CD4-positive, alpha-beta T cell treated with Interleukin-4 for 1 hour (primary cell): ENCODE data around the gene BEGAIN.

ENCODE experiments used
- DNase-seq, 2 donors: peaks; one replicate each; pipeline ENCODE4 v3.0.0-alpha.2; 2020 to 2022

The BEGAIN gene

GRCh38 chr14:100548295-100548655 is 38.9 kb downstream of the BEGAIN start:
- no peak for DNase-seq

GRCh38 chr14:100547633-100548294 is 39.5 kb downstream of the BEGAIN start:
- DNase-seq, result peak; percentile 45 to 81

DNA sequence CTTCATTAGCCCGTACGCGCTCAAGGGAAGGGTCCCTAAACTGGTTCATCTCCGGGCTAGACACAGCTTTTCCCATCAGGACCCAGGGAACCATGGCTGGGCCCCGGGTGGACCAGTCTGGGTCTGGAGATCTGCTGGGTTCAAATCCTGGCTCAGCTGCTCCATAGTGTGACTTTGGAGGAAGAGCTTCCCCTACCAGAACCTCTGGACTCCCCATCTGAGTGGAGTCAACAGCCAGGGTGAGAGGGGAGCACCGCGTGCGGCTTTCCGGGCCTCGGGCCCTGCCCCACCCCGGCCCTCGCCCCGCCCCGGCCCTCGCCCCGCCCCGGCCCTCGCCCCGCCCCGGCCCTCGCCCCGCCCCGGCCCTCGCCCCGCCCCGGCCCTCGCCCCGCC is 41.2 kb downstream of the BEGAIN start:
- peak in 1 of 2 donors; percentile 35 for DNase-seq

DNA sequence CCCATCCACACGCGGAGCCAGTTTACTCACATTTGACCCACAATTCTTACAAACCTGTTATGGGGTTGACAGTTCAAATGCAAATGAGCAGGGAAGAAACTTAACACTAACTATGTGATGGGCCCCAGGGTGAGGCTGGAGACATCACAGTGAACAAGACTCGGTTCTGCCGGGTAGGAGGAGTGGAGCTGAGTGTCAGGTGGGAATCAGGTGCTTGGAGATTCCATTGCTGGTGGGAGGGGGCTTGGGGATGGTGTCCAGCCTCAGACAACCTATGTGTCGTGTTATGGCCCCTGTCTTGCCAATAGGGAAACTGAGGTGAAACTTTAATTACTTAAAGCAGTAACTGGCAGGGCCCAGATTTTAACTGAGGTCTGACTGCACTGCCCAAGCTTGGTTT is 41.9 kb downstream of the BEGAIN start:
- DNase-seq, result no peak

- DNase-seq, result no peak
Observed at GRCh38 chr14:100544506-100545141, 42.6 kb downstream of the BEGAIN start.

- no peak for DNase-seq
Observed at GRCh38 chr14:100543471-100544455, 43.5 kb downstream of the BEGAIN start.

DNA sequence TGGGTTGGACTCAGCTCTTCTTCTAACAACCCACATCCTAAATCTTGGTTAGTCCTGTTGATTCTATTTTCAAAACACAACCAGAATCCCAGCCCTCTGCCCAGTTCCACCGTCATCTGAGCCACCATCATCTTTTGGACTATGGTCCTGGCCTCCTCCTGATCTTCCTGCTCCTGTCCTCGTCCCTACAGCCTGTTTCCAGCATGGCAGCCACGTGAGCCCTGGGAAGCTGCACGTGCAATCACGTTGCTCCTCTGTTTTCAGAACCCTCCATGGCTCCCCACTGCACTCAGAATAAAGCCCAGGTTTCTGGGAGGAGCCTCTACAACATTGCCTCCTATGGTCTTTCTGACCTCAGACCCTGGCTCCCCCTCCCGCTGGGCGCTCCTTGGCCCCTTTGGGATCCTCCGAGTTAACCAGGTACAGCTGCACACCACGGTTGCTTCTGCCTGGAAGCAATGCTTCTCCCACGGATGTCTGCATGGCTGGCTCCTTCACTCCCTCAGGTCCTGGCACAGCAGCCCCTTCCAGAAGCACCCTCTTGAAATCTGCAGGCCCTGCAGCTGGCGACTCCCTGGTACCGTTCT is 44.5 kb downstream of the BEGAIN start:
- DNase-seq, result no peak

DNA sequence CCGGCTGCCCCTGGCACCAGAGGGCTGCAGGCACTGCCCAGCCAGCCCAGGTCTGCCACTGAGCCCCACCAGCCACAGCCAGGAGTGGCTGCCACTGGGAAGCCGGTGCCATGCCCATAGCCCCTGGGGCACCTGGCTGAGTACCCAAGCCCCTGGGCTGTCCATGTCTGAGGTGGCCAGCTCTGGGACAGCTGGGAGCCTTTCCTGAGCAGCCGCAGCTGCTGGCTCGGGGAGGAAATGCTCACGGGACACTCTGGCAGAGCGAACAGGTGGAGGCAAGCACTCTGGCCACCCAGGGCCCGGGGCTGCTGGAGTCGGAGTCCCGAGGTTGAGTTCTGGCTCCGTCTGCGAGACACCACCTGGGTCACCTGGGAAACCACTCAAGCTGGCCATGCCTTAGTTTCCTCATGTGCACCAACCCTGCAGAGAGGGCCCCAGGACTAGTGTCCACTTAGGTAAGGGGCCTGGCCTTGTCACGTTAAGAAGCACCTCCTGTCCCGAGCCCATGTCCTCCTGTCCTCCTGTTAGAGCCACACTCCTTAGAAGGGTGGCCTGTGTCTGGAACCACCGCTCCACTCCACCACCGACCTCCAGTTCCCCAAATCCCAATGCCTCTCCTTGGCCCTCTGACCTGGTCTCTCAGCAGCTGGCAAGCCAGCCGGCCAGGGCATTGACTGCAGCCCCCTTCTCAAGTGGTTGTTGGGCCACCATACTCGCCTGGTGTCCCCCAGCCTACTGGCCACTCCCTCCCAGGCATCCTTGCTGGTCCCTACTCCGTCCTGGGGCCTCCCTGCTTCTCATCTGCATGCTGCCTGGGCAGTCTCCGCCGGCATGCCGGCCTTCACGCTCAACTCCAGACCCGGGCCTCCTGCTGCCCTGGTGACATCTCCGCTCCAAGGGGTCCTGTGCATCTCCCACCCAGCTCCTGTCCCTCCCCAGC is 45.3 kb downstream of the BEGAIN start:
- no peak for DNase-seq

- no peak for DNase-seq
Observed at GRCh38 chr14:100540926-100541620, 46.1 kb downstream of the BEGAIN start.

DNA sequence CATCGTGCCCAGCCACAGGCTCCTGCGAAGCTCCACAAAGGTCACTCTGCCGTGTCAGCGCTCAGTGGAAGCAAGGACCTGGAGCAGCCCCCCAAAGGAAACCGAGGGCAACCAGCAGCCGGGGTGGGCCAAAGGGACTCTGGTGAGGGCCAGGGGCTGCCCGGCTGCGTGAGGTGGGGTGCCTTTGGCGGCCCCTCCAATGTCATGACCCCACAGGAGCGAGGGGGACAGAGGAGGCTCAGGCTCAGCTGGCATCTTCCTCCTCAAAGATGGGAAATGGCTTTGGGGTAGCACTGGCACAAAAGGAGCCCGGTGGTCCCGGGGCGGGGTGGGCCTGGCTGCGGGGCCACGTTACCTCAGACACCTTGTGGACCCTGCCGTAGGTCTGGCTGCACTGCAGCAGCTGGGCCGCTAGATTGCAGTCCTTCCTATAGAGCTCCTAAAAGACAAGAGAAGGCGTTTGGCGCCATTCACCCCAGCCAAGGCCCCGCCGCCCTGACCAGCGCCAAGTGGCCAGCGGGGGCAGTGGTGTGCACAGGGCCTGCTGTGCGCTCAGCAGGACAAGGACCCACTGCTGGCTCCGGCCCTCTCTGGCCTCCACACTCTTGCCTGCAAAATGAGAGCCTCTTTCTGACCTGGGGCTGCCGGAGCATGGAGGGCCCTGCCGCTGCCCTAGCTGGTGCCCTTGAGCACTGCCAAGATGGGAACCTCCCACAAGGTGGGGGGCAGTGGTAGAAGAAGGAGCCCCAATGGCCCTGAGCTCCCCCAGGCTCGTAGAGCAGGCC is 46.9 kb downstream of the BEGAIN start:
- DNase-seq, result no peak

DNA sequence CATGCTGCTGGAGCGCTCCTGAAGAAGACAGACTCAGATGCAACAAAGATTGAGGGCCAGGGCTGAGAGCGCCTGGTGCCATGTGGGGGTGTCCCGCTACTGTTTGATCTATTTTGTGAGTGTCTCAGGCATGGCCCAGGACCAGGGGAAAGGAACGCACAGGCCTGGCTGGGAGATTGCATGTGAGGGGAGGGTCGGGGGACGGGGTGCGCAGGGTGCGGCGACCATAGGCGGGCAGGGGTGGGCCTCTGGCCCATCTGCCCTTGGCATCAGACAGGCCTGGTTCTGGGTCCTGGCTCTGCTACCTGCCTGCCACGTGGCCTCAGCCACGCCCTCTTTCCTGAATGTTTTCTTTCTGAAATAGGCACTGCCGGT is 47.5 kb downstream of the BEGAIN start:
- DNase-seq, result no peak

DNA sequence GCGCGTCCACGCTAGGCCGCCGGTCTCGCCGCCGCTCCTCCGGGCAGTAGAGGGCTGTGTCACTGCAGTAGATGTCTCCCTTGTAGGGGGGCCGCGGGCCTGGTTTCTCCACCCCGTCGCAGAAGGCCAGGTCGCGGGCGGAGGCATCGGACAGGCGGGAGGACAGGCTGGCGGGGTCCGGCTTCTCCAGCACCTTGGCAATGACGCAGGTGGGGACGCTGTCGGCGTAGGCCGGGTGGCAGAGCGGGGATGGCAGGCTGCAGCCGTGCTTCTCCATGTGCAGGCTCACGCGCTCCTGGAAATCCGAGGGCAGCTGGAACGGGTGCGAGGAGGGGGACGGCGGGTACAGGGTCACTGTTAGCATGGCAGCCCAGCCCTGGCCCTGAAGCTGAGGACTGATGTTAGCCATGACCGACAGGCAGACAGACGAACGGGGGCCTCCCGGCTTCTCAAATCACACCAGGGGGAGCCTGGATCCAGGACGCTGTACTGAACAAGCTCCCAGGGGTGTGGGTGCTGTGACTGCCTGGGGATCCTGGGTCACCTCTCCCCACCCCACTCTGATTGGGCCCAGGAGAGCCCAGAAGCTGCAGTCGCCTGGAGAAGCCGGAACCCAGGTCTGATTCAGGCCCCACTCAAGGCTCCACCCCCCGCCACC is 48.1 kb downstream of the BEGAIN start:
- DNase-seq, result no peak

GRCh38 chr14:100538351-100539002 is 48.7 kb downstream of the BEGAIN start:
- peak in 1 of 2 donors; percentile 4 for DNase-seq

DNA sequence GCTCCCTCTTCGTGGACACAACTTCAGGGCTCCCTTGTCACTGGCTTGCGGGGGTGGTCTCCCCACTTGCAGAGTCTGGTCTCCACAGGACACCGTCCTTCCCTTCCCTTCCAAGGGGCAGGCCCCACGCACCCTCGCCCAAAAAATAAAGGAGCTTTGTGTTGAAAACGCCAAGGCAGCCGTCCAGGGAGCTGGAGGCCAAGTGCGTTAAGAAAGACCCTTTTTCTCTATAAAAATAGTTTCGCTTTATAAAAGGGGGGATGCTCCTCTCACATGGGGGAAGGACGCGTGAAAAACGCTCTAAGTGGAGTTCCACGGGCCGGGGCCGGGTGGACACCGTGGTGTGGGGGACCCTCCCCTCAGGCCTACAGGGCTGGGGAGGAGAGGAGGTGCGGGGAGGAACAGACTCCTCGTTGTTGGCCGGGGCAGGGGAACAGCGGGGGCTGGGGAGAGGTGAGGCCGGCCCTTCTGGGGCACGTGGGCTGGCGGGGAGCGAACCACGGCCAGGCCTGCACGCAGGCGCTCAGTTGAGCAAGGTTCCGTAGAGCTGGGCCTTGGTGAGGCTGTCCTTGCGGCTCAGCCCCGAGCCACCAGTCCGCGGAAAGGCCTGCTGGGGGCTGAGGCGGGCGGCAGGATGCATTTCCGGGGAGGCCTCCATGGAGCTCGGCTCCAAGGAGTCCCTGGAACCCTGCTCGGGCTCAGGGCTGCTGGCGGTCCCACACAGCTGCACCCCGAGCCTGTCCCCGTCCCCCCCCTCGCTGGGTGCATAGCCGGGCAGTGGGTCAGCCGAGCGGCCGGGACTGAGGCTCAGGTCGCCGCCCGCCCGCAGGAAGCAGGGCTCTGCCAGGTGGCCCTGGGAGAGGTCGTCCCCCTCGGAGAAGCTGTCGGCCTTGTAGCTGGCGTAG is 49.5 kb downstream of the BEGAIN start:
- peak in 1 of 2 donors; percentile 7 for DNase-seq

DNA sequence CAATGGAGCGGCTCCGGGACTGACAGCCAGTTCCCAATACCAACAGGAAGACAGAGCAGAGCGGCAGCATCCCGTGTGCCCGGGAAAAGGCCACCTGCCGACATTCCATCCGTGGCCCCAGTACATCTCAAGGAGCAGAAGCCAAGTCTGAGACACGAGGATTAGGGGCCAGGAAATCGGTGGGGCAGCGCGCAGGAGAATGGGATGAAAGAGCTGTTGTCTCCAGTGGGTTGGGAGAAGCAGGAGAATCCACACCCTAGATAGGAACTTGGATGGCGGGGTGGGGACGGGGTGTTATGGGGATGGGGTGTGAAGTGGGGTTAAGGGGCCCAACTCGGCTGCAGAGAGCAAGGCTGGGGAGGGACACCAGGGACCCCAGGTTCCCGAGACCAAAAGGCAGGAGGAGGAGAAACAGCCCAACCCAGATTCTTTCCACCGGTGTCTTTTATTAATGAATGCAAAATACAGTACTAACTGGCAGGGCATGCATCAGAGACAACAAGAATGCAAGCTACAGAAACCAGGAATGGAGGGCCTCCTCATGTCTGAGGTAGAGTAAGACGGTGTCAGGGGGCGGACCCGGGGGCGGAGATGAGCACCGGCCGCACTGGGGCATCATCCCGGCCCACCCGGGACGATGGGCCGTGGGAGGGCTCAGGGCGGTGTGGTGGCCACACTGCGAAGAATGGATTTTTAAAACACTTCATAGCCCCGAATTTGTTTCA is 50.3 kb downstream of the BEGAIN start:
- peak in 1 of 2 donors; percentile 2 for DNase-seq

DNA sequence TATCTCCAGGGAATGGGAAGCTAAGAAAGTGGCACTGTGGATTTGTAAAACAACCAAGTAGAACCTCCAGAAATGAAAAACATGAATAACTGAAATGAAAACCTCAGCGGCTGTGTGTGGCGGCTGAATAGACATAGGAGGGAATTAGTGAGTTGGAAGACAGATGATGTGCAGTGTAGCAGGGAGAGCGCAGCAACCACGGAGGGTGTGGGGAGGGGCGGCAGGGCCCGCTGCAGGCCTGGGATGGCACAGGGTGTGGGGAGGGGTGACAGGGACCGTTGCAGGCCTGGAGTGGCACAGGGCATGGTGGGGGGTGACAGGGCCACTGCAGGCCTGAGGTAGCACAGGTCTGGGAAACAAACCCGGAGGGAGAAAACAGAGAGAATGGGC is 51.1 kb downstream of the BEGAIN start:
- DNase-seq, result no peak

- DNase-seq, result peak in 1 of 2 donors; percentile 9
Observed at GRCh38 chr14:100535287-100536120, 51.7 kb downstream of the BEGAIN start.
